ENCODE results near the gene EHD4.

- TF ChIP-seq EZH2 (IDR thresholded peaks at IDR 0.05; ENCODE audit: borderline replicate concordance, low read depth, low read length, severe bottlenecking) = peak; percentile 8
- TF ChIP-seq, protein P1, sequence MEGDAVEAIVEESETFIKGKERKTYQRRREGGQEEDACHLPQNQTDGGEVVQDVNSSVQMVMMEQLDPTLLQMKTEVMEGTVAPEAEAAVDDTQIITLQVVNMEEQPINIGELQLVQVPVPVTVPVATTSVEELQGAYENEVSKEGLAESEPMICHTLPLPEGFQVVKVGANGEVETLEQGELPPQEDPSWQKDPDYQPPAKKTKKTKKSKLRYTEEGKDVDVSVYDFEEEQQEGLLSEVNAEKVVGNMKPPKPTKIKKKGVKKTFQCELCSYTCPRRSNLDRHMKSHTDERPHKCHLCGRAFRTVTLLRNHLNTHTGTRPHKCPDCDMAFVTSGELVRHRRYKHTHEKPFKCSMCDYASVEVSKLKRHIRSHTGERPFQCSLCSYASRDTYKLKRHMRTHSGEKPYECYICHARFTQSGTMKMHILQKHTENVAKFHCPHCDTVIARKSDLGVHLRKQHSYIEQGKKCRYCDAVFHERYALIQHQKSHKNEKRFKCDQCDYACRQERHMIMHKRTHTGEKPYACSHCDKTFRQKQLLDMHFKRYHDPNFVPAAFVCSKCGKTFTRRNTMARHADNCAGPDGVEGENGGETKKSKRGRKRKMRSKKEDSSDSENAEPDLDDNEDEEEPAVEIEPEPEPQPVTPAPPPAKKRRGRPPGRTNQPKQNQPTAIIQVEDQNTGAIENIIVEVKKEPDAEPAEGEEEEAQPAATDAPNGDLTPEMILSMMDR (IDR thresholded peaks at IDR 0.05; ENCODE audit: borderline replicate concordance, extremely low read depth, low read length, poor library complexity, severe bottlenecking) = no peak
Measured at GRCh38 chr15:41971895-41972252, 483 bp downstream of the EHD4 start.

Measured in DND-41 (cell line).